Endodermal cell (in vitro differentiated cells): ENCODE data around the gene ANGPTL8. TPM values are rescaled to one million over a fixed set of nuclear protein-coding genes. Genes with fewer than 3 reads are reported as not detected.

ENCODE experiments used
- DNase-seq: peaks from one replicate; pipeline ENCODE4 v3.0.0-alpha.2; 2017
- H3K27ac ChIP-seq: 2 replicates; pipeline ENCODE4 v1.5.1; 2013; ENCODE audit warnings: mild to moderate bottlenecking, low read depth, low read length, moderate library complexity
- H3K27me3 ChIP-seq: 2 replicates; pipeline ENCODE4 v1.6.1; 2013; ENCODE audit warnings: mild to moderate bottlenecking, low read length, moderate library complexity; ENCODE audit not compliant: insufficient read depth, control insufficient read depth, poor library complexity, severe bottlenecking
- H3K36me3 ChIP-seq: 2 replicates; pipeline ENCODE4 v1.7.0; 2013; ENCODE audit warnings: mild to moderate bottlenecking, low read length, moderate library complexity; ENCODE audit not compliant: control insufficient read depth, insufficient read depth
- H3K4me1 ChIP-seq: one replicate; pipeline ENCODE4 v1.7.0; 2013; ENCODE audit warnings: low read length; ENCODE audit not compliant: control insufficient read depth, insufficient read depth
- H3K4me3 ChIP-seq: 2 replicates; pipeline ENCODE4 v1.5.1; 2013; ENCODE audit warnings: mild to moderate bottlenecking, low read length, moderate library complexity
- H3K9ac ChIP-seq: 2 replicates; pipeline ENCODE4 v1.6.1; 2013; ENCODE audit warnings: mild to moderate bottlenecking, low read length, moderate library complexity; ENCODE audit not compliant: poor library complexity, severe bottlenecking; ENCODE audit errors: extremely low read depth
- H3K9me3 ChIP-seq: 2 replicates; pipeline ENCODE4 v1.6.1; 2013; ENCODE audit warnings: mild to moderate bottlenecking, low read length, moderate library complexity; ENCODE audit not compliant: control insufficient read depth
- H3K27ac Mint-ChIP-seq: 2 replicates; pipeline ENCODE4 v1.8.0; 2020; ENCODE audit warnings: mixed read lengths
- H3K27me3 Mint-ChIP-seq: 2 replicates; pipeline ENCODE4 v1.8.0; 2021; ENCODE audit warnings: mild to moderate bottlenecking, mixed read lengths; ENCODE audit not compliant: insufficient read depth
- H3K36me3 Mint-ChIP-seq: 2 replicates; pipeline ENCODE4 v1.8.0; 2020; ENCODE audit warnings: low read depth, mixed read lengths
- H3K4me1 Mint-ChIP-seq: 2 replicates; pipeline ENCODE4 v1.8.0; 2020; ENCODE audit warnings: mixed read lengths
- H3K4me3 Mint-ChIP-seq: 2 replicates; pipeline ENCODE4 v1.8.0; 2020; ENCODE audit warnings: mild to moderate bottlenecking, moderate library complexity, mixed read lengths
- H3K9me3 Mint-ChIP-seq: 2 replicates; pipeline ENCODE4 v1.8.0; 2020; ENCODE audit warnings: mild to moderate bottlenecking, mixed read lengths
- CTCF ChIP-seq: fragments of 200-600 bp; sonication (generic); conservative IDR thresholded peaks from 2 replicates; pipeline ENCODE4 v1.5.0; 2021; ENCODE audit warnings: antibody characterized with exemption, mild to moderate bottlenecking
- WGBS, 2 experiments: methylation state at CpG; one replicate each; pipeline versions ENCODE4 v1.1.5 to v1.1.7; 2013; ENCODE audit warnings: missing lambda C conversion rate in 2 of 2, mixed read lengths in 1 of 2; ENCODE audit not compliant: insufficient coverage in 1 of 2, insufficient read length in 1 of 2; 5-methylcytosine and 5-hydroxymethylcytosine counted together
- total RNA-seq, 2 donors: library from RNA; stranded (reverse); fragmentation: NEBNext Ultra II Directional in 1 of 2; extraction: Animal tissue kit (Norgen Biotek cat#: 25700) in 1 of 2; gene quantifications; 2 replicates in 1 of 2; 3 replicates in 1 of 2; pipeline ENCODE4 v1.2.1, GENCODE V29; 2021

ANGPTL8 gene
- total RNA-seq, 2 donors from 2014 or later = not detected

GRCh38 chr19:11214387-11214786, 25.0 kb upstream of the ANGPTL8 start:
- Mint-ChIP-seq H3K27me3 (no peaks in the 10 kb centered on the region), H3K27ac (no peak overlapping the region), H3K9me3 (peaks cover 4% of the 10 kb centered on the region), H3K4me1 (no peaks in the 10 kb centered on the region), H3K36me3 (peaks cover 38% of the 10 kb centered on the region), H3K4me3 (no peak overlapping the region)
- H3K9ac ChIP-seq = no peak overlapping the region
- no peak for TF ChIP-seq CTCF
- no peak overlapping the region for H3K27ac ChIP-seq
- H3K4me3 ChIP-seq = no peak overlapping the region
- no peaks in the 10 kb centered on the region for H3K27me3 ChIP-seq
- no peak for DNase-seq
- H3K4me1 ChIP-seq = no peaks in the 10 kb centered on the region
- 93 to 96% methylated on average over 3 to 6 of the region's 6 CpGs for WGBS, 2 experiments
- H3K36me3 ChIP-seq = peaks cover 25% of the 10 kb centered on the region
- no peaks in the 10 kb centered on the region for H3K9me3 ChIP-seq

GRCh38 chr19:11221082-11221598, 18.3 kb upstream of the ANGPTL8 start:
- Mint-ChIP-seq H3K4me3 (no peak overlapping the region), H3K9me3 (peaks cover 19% of the 10 kb centered on the region), H3K36me3 (peaks cover 51% of the 10 kb centered on the region), H3K4me1 (no peaks in the 10 kb centered on the region), H3K27ac (no peak overlapping the region), H3K27me3 (no peaks in the 10 kb centered on the region)
- H3K9ac ChIP-seq = no peak overlapping the region
- no peak overlapping the region for H3K27ac ChIP-seq
- no peaks in the 10 kb centered on the region for H3K27me3 ChIP-seq
- peaks cover 10% of the 10 kb centered on the region for H3K9me3 ChIP-seq
- no peaks in the 10 kb centered on the region for H3K4me1 ChIP-seq
- peaks cover 27% of the 10 kb centered on the region for H3K36me3 ChIP-seq
- H3K4me3 ChIP-seq = peak overlapping the region; percentile 8
- TF ChIP-seq CTCF = no peak
- DNase-seq = no peak
- WGBS, 2 experiments = 97 to 100% methylated on average over 3 of the region's 3 CpGs

GRCh38 chr19:11223200-11223599, 16.2 kb upstream of the ANGPTL8 start:
- Histone ChIP-seq H3K9me3 (peaks cover 10% of the 10 kb centered on the region), H3K4me1 (no peaks in the 10 kb centered on the region), H3K27ac (no peak overlapping the region), H3K36me3 (peaks cover 36% of the 10 kb centered on the region), H3K4me3 (no peak overlapping the region), H3K27me3 (no peaks in the 10 kb centered on the region), H3K9ac (no peak overlapping the region)
- 67 to 100% methylated on average over 1 of the region's 3 CpGs for WGBS, 2 experiments
- no peak overlapping the region for H3K4me3 Mint-ChIP-seq
- no peaks in the 10 kb centered on the region for H3K4me1 Mint-ChIP-seq
- no peaks in the 10 kb centered on the region for H3K27me3 Mint-ChIP-seq
- peaks cover 56% of the 10 kb centered on the region for H3K36me3 Mint-ChIP-seq
- H3K9me3 Mint-ChIP-seq = peaks cover 14% of the 10 kb centered on the region
- TF ChIP-seq CTCF = no peak
- H3K27ac Mint-ChIP-seq = no peak overlapping the region
- no peak for DNase-seq
